ENCODE results near the gene DLG2.

The DLG2 gene

DNA sequence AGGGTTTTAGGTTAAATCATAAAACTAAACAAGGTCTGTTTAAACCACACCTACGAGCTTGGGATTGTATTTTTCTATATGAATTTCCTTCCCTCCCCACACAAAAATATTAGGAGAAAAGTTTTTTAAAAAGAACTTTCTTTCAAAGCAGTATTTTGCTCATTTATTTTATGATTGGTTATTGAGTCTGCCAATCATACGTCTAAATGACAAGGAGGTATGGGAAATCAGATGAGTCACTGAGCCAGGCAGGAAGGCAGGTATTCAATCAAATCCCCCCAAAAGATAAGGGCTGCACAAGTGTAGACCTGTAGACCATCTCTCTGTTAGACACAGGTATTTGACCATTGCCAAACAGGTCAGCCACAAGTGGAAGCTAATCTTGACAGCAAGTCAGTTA is 1900.8 kb downstream of the DLG2 start:
- ChIA-PET CTCF (interaction anchor here (1.3 kb wide), 1 partner anchor 111 kb away, joined by 3 read pairs; no protein-coding TSS in a partner anchor), POLR2A (no interaction called here)
- Histone ChIP-seq H3K4me3 (ENCODE audit: control insufficient read depth in 1 of 7, extremely low read depth in 1 of 7, insufficient read depth in 4 of 7, low read depth in 2 of 7, low read length in 6 of 7) (no peak overlapping the region), H3K27me3 (replicated peaks in 2 of 5; ENCODE audit: control insufficient read depth in 4 of 5, insufficient read depth in 5 of 5, low read length in 4 of 5) (peaks cover 3 to 20% (median 11%) of the 10 kb centered on the region in 5 experiments), H3K27ac (ENCODE audit: insufficient read depth in 1 of 2, low read depth in 1 of 2, low read length in 2 of 2, poor library complexity in 1 of 2, severe bottlenecking in 2 of 2) (no peak overlapping the region), H3K9me3 (ENCODE audit: control extremely low read depth in 1 of 5, control insufficient read depth in 4 of 5, insufficient read depth in 2 of 5, low read depth in 1 of 5, low read length in 4 of 5) (no peaks in the 10 kb centered on the region), H3K36me3 (ENCODE audit: control insufficient read depth in 4 of 4, insufficient read depth in 4 of 4, low read length in 3 of 4) (no peaks in the 10 kb centered on the region), H3K4me1 (ENCODE audit: control extremely low read depth in 1 of 4, control insufficient read depth in 4 of 4, insufficient read depth in 4 of 4, low read length in 3 of 4) (peaks cover 0 to 8% (median 0%) of the 10 kb centered on the region in 4 experiments)
- DNase-seq, result no peak
- 86% methylated on average over 1 of the region's 2 CpGs for WGBS (ENCODE audit: insufficient coverage)

DNA sequence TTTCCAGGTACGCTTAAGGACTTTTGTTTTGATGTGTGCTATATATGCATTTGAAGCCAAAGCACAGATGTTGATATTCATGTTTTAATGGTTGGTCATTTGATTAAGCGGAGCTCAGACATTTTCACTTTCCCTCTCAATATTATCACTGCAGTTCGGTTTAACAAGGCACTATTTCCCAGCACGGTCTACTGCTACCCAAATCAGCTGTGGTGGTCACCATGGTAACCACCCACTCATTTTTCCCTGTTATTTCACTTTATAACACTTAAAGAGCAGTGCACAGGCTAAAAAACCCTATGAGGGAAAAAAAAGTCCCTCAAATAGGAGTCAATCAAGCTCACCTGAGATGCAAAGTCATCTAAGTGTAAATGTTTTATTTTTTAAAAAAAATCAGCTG is 1901.4 kb downstream of the DLG2 start:
- Histone ChIP-seq H3K9me3 (ENCODE audit: control extremely low read depth in 1 of 5, control insufficient read depth in 4 of 5, insufficient read depth in 2 of 5, low read depth in 1 of 5, low read length in 4 of 5) (no peaks in the 10 kb centered on the region), H3K4me3 (ENCODE audit: control insufficient read depth in 1 of 7, extremely low read depth in 1 of 7, insufficient read depth in 4 of 7, low read depth in 2 of 7, low read length in 6 of 7) (no peak overlapping the region), H3K36me3 (ENCODE audit: control insufficient read depth in 4 of 4, insufficient read depth in 4 of 4, low read length in 3 of 4) (no peaks in the 10 kb centered on the region), H3K27ac (ENCODE audit: insufficient read depth in 1 of 2, low read depth in 1 of 2, low read length in 2 of 2, poor library complexity in 1 of 2, severe bottlenecking in 2 of 2) (no peak overlapping the region), H3K27me3 (replicated peaks in 2 of 5; ENCODE audit: control insufficient read depth in 4 of 5, insufficient read depth in 5 of 5, low read length in 4 of 5) (peaks cover 3 to 20% (median 11%) of the 10 kb centered on the region in 5 experiments), H3K4me1 (ENCODE audit: control extremely low read depth in 1 of 4, control insufficient read depth in 4 of 4, insufficient read depth in 4 of 4, low read length in 3 of 4) (peaks cover 0 to 8% (median 0%) of the 10 kb centered on the region in 4 experiments)
- no peak for DNase-seq
- WGBS (ENCODE audit: insufficient coverage), result 61% methylated on average over 2 of the region's 4 CpGs
- ChIA-PET CTCF (interaction anchor here (1.3 to 2.2 kb wide), 2 partner anchors 14 to 111 kb away, joined by 3 to 4 read pairs; no protein-coding TSS in a partner anchor), POLR2A (interaction anchor here (0.6 kb wide), 1 partner anchor 244 kb away, joined by 3 read pairs; no protein-coding TSS in a partner anchor)

DNA sequence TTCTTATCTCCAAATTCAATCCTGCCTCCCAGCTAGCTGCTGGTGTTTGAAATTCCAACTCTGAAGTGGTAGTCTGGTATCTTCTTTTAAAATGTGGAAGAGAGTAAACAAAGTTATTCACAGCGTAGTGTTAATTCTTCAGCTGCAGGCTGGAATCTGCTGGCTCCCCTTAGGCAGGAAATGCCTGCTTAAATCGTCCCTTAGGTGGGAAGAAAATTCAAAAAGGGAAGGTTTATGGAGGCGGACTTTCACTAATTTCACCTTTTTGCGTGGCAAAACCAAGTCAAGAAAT is 1901.9 kb downstream of the DLG2 start:
- H3K27ac ChIP-seq (ENCODE audit: insufficient read depth in 1 of 2, low read depth in 1 of 2, low read length in 2 of 2, poor library complexity in 1 of 2, severe bottlenecking in 2 of 2), result no peak overlapping the region
- POLR2A ChIA-PET, result interaction anchor here (0.6 kb wide), 1 partner anchor 244 kb away, joined by 3 read pairs; no protein-coding TSS in a partner anchor
- H3K9me3 ChIP-seq (ENCODE audit: control extremely low read depth in 1 of 5, control insufficient read depth in 4 of 5, insufficient read depth in 2 of 5, low read depth in 1 of 5, low read length in 4 of 5), result no peaks in the 10 kb centered on the region
- H3K27me3 ChIP-seq (replicated peaks in 2 of 5; ENCODE audit: control insufficient read depth in 4 of 5, insufficient read depth in 5 of 5, low read length in 4 of 5), result peaks cover 3 to 20% (median 11%) of the 10 kb centered on the region in 5 experiments
- H3K4me1 ChIP-seq (ENCODE audit: control extremely low read depth in 1 of 4, control insufficient read depth in 4 of 4, insufficient read depth in 4 of 4, low read length in 3 of 4), result peaks cover 0 to 8% (median 0%) of the 10 kb centered on the region in 4 experiments
- no peak for DNase-seq
- CTCF ChIA-PET, result interaction anchor here (1.3 to 2.2 kb wide), 2 partner anchors 14 to 112 kb away, joined by 3 to 4 read pairs; no protein-coding TSS in a partner anchor
- H3K36me3 ChIP-seq (ENCODE audit: control insufficient read depth in 4 of 4, insufficient read depth in 4 of 4, low read length in 3 of 4), result no peaks in the 10 kb centered on the region
- WGBS (ENCODE audit: insufficient coverage), result 12% methylated on average over 4 of the region's 4 CpGs
- H3K4me3 ChIP-seq (ENCODE audit: control insufficient read depth in 1 of 7, extremely low read depth in 1 of 7, insufficient read depth in 4 of 7, low read depth in 2 of 7, low read length in 6 of 7), result no peak overlapping the region

DNA sequence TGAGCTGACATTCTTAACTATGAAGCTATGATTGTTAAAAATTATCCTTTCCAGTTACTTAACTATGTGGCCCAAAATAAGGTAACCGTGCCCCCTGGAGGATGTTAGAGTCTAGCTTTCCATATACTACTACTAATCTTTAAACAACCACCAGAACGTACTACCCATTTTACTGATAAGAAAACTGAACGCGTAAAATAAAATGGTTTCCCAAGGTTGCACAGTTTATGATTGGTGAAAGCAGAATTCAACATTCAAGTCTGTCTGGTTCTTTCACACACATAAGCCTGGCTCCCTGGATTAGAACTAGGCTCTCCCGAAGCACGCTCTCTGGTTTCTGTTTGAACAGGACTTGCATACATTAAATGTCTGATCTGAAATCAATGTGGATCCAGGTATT is 1903.1 kb downstream of the DLG2 start:
- H3K4me3 ChIP-seq (ENCODE audit: control insufficient read depth in 1 of 7, extremely low read depth in 1 of 7, insufficient read depth in 4 of 7, low read depth in 2 of 7, low read length in 6 of 7), result peak overlapping the region in 5 of 7 experiments; percentile 8 to 75 (median 38)

DNA sequence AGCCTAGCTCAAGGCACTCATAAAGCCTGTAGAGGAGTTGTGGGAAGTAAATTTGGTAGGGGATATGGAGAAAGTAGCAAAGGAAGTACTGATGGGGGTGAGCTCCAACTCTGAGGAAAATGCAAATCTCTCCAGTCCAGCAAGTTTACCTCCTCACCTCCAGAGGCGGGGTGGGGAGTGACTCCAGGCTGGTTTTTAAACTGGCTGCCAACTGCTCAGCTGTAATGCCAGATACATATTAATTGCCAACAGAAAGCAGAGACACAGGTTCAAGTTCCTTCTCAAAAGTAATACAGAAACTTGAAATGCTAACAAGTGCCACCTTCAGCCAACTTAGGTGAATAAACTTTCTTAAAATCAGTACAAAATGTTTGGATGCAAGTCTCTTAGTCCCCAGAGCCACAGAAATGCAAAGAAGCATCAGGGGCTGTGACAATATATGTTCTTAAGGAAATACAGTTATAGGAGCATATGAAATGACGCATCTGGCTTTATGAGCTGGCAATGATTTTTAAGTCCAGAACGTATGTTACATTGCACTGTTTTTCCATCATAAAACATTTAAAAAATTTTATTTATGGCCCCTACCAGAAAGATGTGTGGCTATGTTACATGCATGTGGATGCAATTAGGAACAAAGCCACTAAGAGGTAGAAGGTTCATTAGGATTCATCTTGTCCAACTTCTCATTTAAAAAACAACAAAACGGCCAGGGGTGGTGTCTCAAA is 1904.6 kb downstream of the DLG2 start:
- Histone ChIP-seq H3K27me3 (replicated peaks in 2 of 5; ENCODE audit: control insufficient read depth in 4 of 5, insufficient read depth in 5 of 5, low read length in 4 of 5) (peaks cover 3 to 17% (median 10%) of the 10 kb centered on the region in 5 experiments), H3K36me3 (ENCODE audit: control insufficient read depth in 4 of 4, insufficient read depth in 4 of 4, low read length in 3 of 4) (no peaks in the 10 kb centered on the region), H3K4me3 (ENCODE audit: control insufficient read depth in 1 of 7, extremely low read depth in 1 of 7, insufficient read depth in 4 of 7, low read depth in 2 of 7, low read length in 6 of 7) (no peak overlapping the region), H3K9me3 (ENCODE audit: control extremely low read depth in 1 of 5, control insufficient read depth in 4 of 5, insufficient read depth in 2 of 5, low read depth in 1 of 5, low read length in 4 of 5) (no peaks in the 10 kb centered on the region), H3K27ac (ENCODE audit: insufficient read depth in 1 of 2, low read depth in 1 of 2, low read length in 2 of 2, poor library complexity in 1 of 2, severe bottlenecking in 2 of 2) (no peak overlapping the region), H3K4me1 (ENCODE audit: control extremely low read depth in 1 of 4, control insufficient read depth in 4 of 4, insufficient read depth in 4 of 4, low read length in 3 of 4) (peaks cover 0 to 8% (median 0%) of the 10 kb centered on the region in 4 experiments)
- ChIA-PET CTCF (interaction anchor here (0.6 kb wide), 1 partner anchor 426 kb away, joined by 3 read pairs; no protein-coding TSS in a partner anchor), POLR2A (no interaction called here)
- DNase-seq, result no peak
- WGBS (ENCODE audit: insufficient coverage), result 71% methylated on average over 1 of the region's 4 CpGs

More for the DNA sequence above, 1903.1 kb downstream of the DLG2 start:
- ChIA-PET CTCF (interaction anchor here (0.8 to 2.2 kb wide), 5 partner anchors 12 to 816 kb away, joined by 3 to 4 read pairs (median 3); no protein-coding TSS in a partner anchor), POLR2A (no interaction called here)
- Histone ChIP-seq H3K9me3 (ENCODE audit: control extremely low read depth in 1 of 5, control insufficient read depth in 4 of 5, insufficient read depth in 2 of 5, low read depth in 1 of 5, low read length in 4 of 5) (no peaks in the 10 kb centered on the region), H3K4me1 (ENCODE audit: control extremely low read depth in 1 of 4, control insufficient read depth in 4 of 4, insufficient read depth in 4 of 4, low read length in 3 of 4) (peaks cover 0 to 8% (median 0%) of the 10 kb centered on the region in 4 experiments), H3K27ac (ENCODE audit: insufficient read depth in 1 of 2, low read depth in 1 of 2, low read length in 2 of 2, poor library complexity in 1 of 2, severe bottlenecking in 2 of 2) (no peak overlapping the region), H3K27me3 (replicated peaks in 2 of 5; ENCODE audit: control insufficient read depth in 4 of 5, insufficient read depth in 5 of 5, low read length in 4 of 5) (peaks cover 3 to 20% (median 11%) of the 10 kb centered on the region in 5 experiments), H3K36me3 (ENCODE audit: control insufficient read depth in 4 of 4, insufficient read depth in 4 of 4, low read length in 3 of 4) (no peaks in the 10 kb centered on the region)
- DNase-seq, result peak; percentile 39 to 68 (median 63)
- WGBS (ENCODE audit: insufficient coverage), result 27% methylated on average over 2 of the region's 6 CpGs

DNA sequence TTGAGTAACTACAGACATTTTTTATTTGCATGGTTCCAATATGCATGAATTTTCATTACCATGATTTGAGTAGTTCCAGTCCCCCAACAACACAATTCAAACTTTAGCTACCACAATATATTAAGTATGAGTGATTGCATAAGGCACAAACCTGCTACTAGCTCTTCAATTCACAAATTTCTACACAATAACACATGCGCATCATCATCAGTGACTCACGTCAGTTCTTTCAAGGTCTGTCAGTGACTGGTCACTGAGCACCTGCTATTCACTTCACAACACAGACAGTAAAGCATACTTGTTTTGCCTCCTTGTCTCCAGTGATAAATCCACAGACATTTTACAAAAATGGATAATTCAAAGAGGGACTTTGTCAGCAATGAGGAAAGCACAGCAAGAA is 1905.9 kb downstream of the DLG2 start:
- no peaks in the 10 kb centered on the region for H3K9me3 ChIP-seq (ENCODE audit: control extremely low read depth in 1 of 5, control insufficient read depth in 4 of 5, insufficient read depth in 2 of 5, low read depth in 1 of 5, low read length in 4 of 5)
- ChIA-PET POLR2A (no interaction called here), CTCF (interaction anchor here (1.2 to 1.3 kb wide), 2 partner anchors 8 to 13 kb away, joined by 3 read pairs; no protein-coding TSS in a partner anchor)
- no peak overlapping the region for H3K4me3 ChIP-seq (ENCODE audit: control insufficient read depth in 1 of 7, extremely low read depth in 1 of 7, insufficient read depth in 4 of 7, low read depth in 2 of 7, low read length in 6 of 7)
- no peak overlapping the region for H3K27ac ChIP-seq (ENCODE audit: insufficient read depth in 1 of 2, low read depth in 1 of 2, low read length in 2 of 2, poor library complexity in 1 of 2, severe bottlenecking in 2 of 2)
- H3K4me1 ChIP-seq (ENCODE audit: control extremely low read depth in 1 of 4, control insufficient read depth in 4 of 4, insufficient read depth in 4 of 4, low read length in 3 of 4), result peaks cover 0 to 8% (median 0%) of the 10 kb centered on the region in 4 experiments
- no peaks in the 10 kb centered on the region for H3K36me3 ChIP-seq (ENCODE audit: control insufficient read depth in 4 of 4, insufficient read depth in 4 of 4, low read length in 3 of 4)
- H3K27me3 ChIP-seq (replicated peaks in 2 of 5; ENCODE audit: control insufficient read depth in 4 of 5, insufficient read depth in 5 of 5, low read length in 4 of 5), result peaks cover 3 to 12% (median 7%) of the 10 kb centered on the region in 5 experiments
- 84% methylated on average over 2 of the region's 2 CpGs for WGBS (ENCODE audit: insufficient coverage)
- DNase-seq, result no peak

DNA sequence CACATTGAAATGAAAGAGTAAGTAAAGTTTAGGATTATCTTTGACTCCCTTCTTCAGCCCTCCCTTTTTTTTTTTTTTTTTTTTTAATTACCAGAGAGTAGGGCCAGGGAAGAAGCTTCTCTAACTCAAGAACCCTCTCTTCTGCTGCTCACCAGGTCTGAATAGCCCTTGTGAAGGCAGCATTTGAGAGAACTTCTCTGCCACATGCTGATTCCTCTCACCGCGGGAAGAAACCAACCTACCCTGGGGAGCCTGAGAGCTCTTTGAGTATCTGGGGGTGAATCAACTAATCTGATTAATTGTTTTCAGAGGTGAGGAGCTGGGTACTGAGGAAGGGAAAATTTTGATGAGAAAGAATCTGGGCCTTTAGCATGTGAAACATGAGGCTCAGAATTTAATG is 1906.5 kb downstream of the DLG2 start:
- no peak for DNase-seq
- ChIA-PET POLR2A (no interaction called here), CTCF (interaction anchor here (1.2 to 1.3 kb wide), 2 partner anchors 9 to 12 kb away, joined by 3 read pairs; no protein-coding TSS in a partner anchor)
- Histone ChIP-seq H3K4me3 (ENCODE audit: control insufficient read depth in 1 of 7, extremely low read depth in 1 of 7, insufficient read depth in 4 of 7, low read depth in 2 of 7, low read length in 6 of 7) (no peak overlapping the region), H3K9me3 (ENCODE audit: control extremely low read depth in 1 of 5, control insufficient read depth in 4 of 5, insufficient read depth in 2 of 5, low read depth in 1 of 5, low read length in 4 of 5) (no peaks in the 10 kb centered on the region), H3K27me3 (replicated peaks in 2 of 5; ENCODE audit: control insufficient read depth in 4 of 5, insufficient read depth in 5 of 5, low read length in 4 of 5) (peaks cover 1 to 10% (median 7%) of the 10 kb centered on the region in 5 experiments), H3K4me1 (ENCODE audit: control extremely low read depth in 1 of 4, control insufficient read depth in 4 of 4, insufficient read depth in 4 of 4, low read length in 3 of 4) (peaks cover 0 to 8% (median 0%) of the 10 kb centered on the region in 4 experiments), H3K27ac (ENCODE audit: insufficient read depth in 1 of 2, low read depth in 1 of 2, low read length in 2 of 2, poor library complexity in 1 of 2, severe bottlenecking in 2 of 2) (no peak overlapping the region), H3K36me3 (ENCODE audit: control insufficient read depth in 4 of 4, insufficient read depth in 4 of 4, low read length in 3 of 4) (no peaks in the 10 kb centered on the region)
- WGBS (ENCODE audit: insufficient coverage), result 100% methylated on average over 2 of the region's 2 CpGs

All from common myeloid progenitor, CD34-positive (primary cell).